RWPE2 (cell line): ENCODE results near the gene ZNF70.
"Not testable (repeated sequence)": the region's sequence is repeated elsewhere in the genome, so short reads cannot be mapped to it uniquely, and the experiment has no call there.

Experiments used
- ATAC-seq: fragments of 200-7000 bp; cut with Tn5 transposase; 3 replicates; pipeline ENCODE4 v1.9.1; 2021; ENCODE audit warnings: low read depth
- DNase-seq: peaks from one replicate; pipeline ENCODE4 v3.0.0-alpha.2; 2020; ENCODE audit warnings: low spot score
- H3K27ac ChIP-seq: fragments of 450-650 bp; 2 replicates; pipeline ENCODE4 v1.5.1; 2017; ENCODE audit warnings: mild to moderate bottlenecking; ENCODE audit not compliant: poor library complexity, severe bottlenecking
- H3K27me3 ChIP-seq: fragments of 250-450 bp; sonication (Bioruptor Pico); 2 replicates; pipeline ENCODE4 v1.5.1; 2021; ENCODE audit warnings: mild to moderate bottlenecking, moderate library complexity; ENCODE audit not compliant: insufficient read depth, poor library complexity, severe bottlenecking
- H3K36me3 ChIP-seq: fragments of 250-450 bp; sonication (Bioruptor Pico); 2 replicates; pipeline ENCODE4 v1.5.1; 2020; ENCODE audit warnings: low read depth, mild to moderate bottlenecking, moderate library complexity
- H3K4me1 ChIP-seq: fragments of 250-450 bp; sonication (Bioruptor Pico); 2 replicates; pipeline ENCODE4 v1.5.1; 2021; ENCODE audit warnings: mild to moderate bottlenecking, moderate library complexity; ENCODE audit not compliant: insufficient read depth, poor library complexity, severe bottlenecking
- H3K4me3 ChIP-seq: fragments of 250-450 bp; sonication (Bioruptor Pico); 2 replicates; pipeline ENCODE4 v1.5.1; 2021; ENCODE audit warnings: mild to moderate bottlenecking, moderate library complexity; ENCODE audit not compliant: severe bottlenecking
- H3K9me3 ChIP-seq: fragments of 250-450 bp; sonication (Bioruptor Pico); 2 replicates; pipeline ENCODE4 v1.5.1; 2021; ENCODE audit warnings: mild to moderate bottlenecking, moderate library complexity; ENCODE audit not compliant: severe bottlenecking
- CTCF ChIP-seq: fragments of 450-650 bp; IDR thresholded peaks from one replicate; pipeline ENCODE4 v1.5.1; 2017; ENCODE audit warnings: mild to moderate bottlenecking, moderate library complexity; ENCODE audit not compliant: poor library complexity, severe bottlenecking

The ZNF70 gene

GRCh38 chr22:23744001-23744400 lies 6.9 kb downstream of the ZNF70 start:
- H3K36me3 ChIP-seq = 0 out of 2 replicates have a peak, but pooled peaks cover 5% of the 10 kb centered on the region
- no peak overlapping the region for H3K27ac ChIP-seq
- TF ChIP-seq CTCF = no peak
- ATAC-seq = no peak
- H3K4me3 ChIP-seq = no peak overlapping the region
- no peaks in the 10 kb centered on the region for H3K27me3 ChIP-seq
- no peak for DNase-seq
- H3K9me3 ChIP-seq = no peaks in the 10 kb centered on the region
- H3K4me1 ChIP-seq = no peaks in the 10 kb centered on the region

- no peak overlapping the region for H3K4me3 ChIP-seq
- H3K9me3 ChIP-seq = no peaks in the 10 kb centered on the region
- H3K36me3 ChIP-seq = 0 out of 2 replicates have a peak, but pooled peaks cover 5% of the 10 kb centered on the region
- TF ChIP-seq CTCF = no peak
- no peak overlapping the region for H3K27ac ChIP-seq
- ATAC-seq (no peak), DNase-seq (no peak)
- no peaks in the 10 kb centered on the region for H3K4me1 ChIP-seq
- H3K27me3 ChIP-seq = no peaks in the 10 kb centered on the region
These were observed 7.6 kb downstream of the ZNF70 start for GRCh38 chr22:23743303-23743705.

- no peak overlapping the region for H3K27ac ChIP-seq
- no peak for TF ChIP-seq CTCF
These were observed 8.2 kb downstream of the ZNF70 start for GRCh38 chr22:23742505-23743264.

GRCh38 chr22:23737696-23738095 lies 13.2 kb downstream of the ZNF70 start:
- ATAC-seq (no peak), DNase-seq (no peak)
- H3K4me3 ChIP-seq = no peak overlapping the region
- H3K36me3 ChIP-seq = no peaks in the 10 kb centered on the region
- no peaks in the 10 kb centered on the region for H3K4me1 ChIP-seq
- no peaks in the 10 kb centered on the region for H3K27me3 ChIP-seq
- H3K9me3 ChIP-seq = no peaks in the 10 kb centered on the region
- no peak for TF ChIP-seq CTCF
- no peak overlapping the region for H3K27ac ChIP-seq

More at GRCh38 chr22:23742505-23743264, 8.2 kb downstream of the ZNF70 start:
- no peak for ATAC-seq
- H3K9me3 ChIP-seq = no peaks in the 10 kb centered on the region
- no peak for DNase-seq
- 0 out of 2 replicates have a peak, but pooled peaks cover 5% of the 10 kb centered on the region for H3K36me3 ChIP-seq
- no peak overlapping the region for H3K4me3 ChIP-seq
- H3K4me1 ChIP-seq = no peaks in the 10 kb centered on the region
- H3K27me3 ChIP-seq = no peaks in the 10 kb centered on the region

- not testable (repeated sequence) for H3K9me3 ChIP-seq, H3K4me1 ChIP-seq, H3K4me3 ChIP-seq, H3K27ac ChIP-seq, ATAC-seq, H3K36me3 ChIP-seq, DNase-seq, H3K27me3 ChIP-seq
These were observed 22.8 kb downstream of the ZNF70 start for GRCh38 chr22:23728108-23728507.
